Endodermal cell (in vitro differentiated cells): ENCODE measurements around the gene TIMP2. TPM values are rescaled to one million over a fixed set of nuclear protein-coding genes. Genes with fewer than 3 reads are reported as not detected.

Source experiments
- DNase-seq: peaks from one replicate; pipeline ENCODE4 v3.0.0-alpha.2; 2017
- H3K27ac ChIP-seq: 2 replicates; pipeline ENCODE4 v1.5.1; 2013; ENCODE audit warnings: mild to moderate bottlenecking, low read depth, low read length, moderate library complexity
- H3K27me3 ChIP-seq: 2 replicates; pipeline ENCODE4 v1.6.1; 2013; ENCODE audit warnings: mild to moderate bottlenecking, low read length, moderate library complexity; ENCODE audit not compliant: insufficient read depth, control insufficient read depth, poor library complexity, severe bottlenecking
- H3K36me3 ChIP-seq: 2 replicates; pipeline ENCODE4 v1.7.0; 2013; ENCODE audit warnings: mild to moderate bottlenecking, low read length, moderate library complexity; ENCODE audit not compliant: control insufficient read depth, insufficient read depth
- H3K4me1 ChIP-seq: one replicate; pipeline ENCODE4 v1.7.0; 2013; ENCODE audit warnings: low read length; ENCODE audit not compliant: control insufficient read depth, insufficient read depth
- H3K4me3 ChIP-seq: 2 replicates; pipeline ENCODE4 v1.5.1; 2013; ENCODE audit warnings: mild to moderate bottlenecking, low read length, moderate library complexity
- H3K9ac ChIP-seq: 2 replicates; pipeline ENCODE4 v1.6.1; 2013; ENCODE audit warnings: mild to moderate bottlenecking, low read length, moderate library complexity; ENCODE audit not compliant: poor library complexity, severe bottlenecking; ENCODE audit errors: extremely low read depth
- H3K9me3 ChIP-seq: 2 replicates; pipeline ENCODE4 v1.6.1; 2013; ENCODE audit warnings: mild to moderate bottlenecking, low read length, moderate library complexity; ENCODE audit not compliant: control insufficient read depth
- H3K27ac Mint-ChIP-seq: 2 replicates; pipeline ENCODE4 v1.8.0; 2020; ENCODE audit warnings: mixed read lengths
- H3K27me3 Mint-ChIP-seq: 2 replicates; pipeline ENCODE4 v1.8.0; 2021; ENCODE audit warnings: mild to moderate bottlenecking, mixed read lengths; ENCODE audit not compliant: insufficient read depth
- H3K36me3 Mint-ChIP-seq: 2 replicates; pipeline ENCODE4 v1.8.0; 2020; ENCODE audit warnings: low read depth, mixed read lengths
- H3K4me1 Mint-ChIP-seq: 2 replicates; pipeline ENCODE4 v1.8.0; 2020; ENCODE audit warnings: mixed read lengths
- H3K4me3 Mint-ChIP-seq: 2 replicates; pipeline ENCODE4 v1.8.0; 2020; ENCODE audit warnings: mild to moderate bottlenecking, moderate library complexity, mixed read lengths
- H3K9me3 Mint-ChIP-seq: 2 replicates; pipeline ENCODE4 v1.8.0; 2020; ENCODE audit warnings: mild to moderate bottlenecking, mixed read lengths
- WGBS, 2 experiments: methylation state at CpG; one replicate each; pipeline versions ENCODE4 v1.1.5 to v1.1.7; 2013; ENCODE audit warnings: missing lambda C conversion rate in 2 of 2, mixed read lengths in 1 of 2; ENCODE audit not compliant: insufficient coverage in 1 of 2, insufficient read length in 1 of 2; 5-methylcytosine and 5-hydroxymethylcytosine counted together
- total RNA-seq, 2 donors: library from RNA; stranded (reverse); fragmentation: NEBNext Ultra II Directional in 1 of 2; extraction: Animal tissue kit (Norgen Biotek cat#: 25700) in 1 of 2; gene quantifications; 2 replicates in 1 of 2; 3 replicates in 1 of 2; pipeline ENCODE4 v1.2.1, GENCODE V29; 2021
- TF ChIP-seq, protein P1 (sequence below): fragments of 200-600 bp; sonication (generic); conservative IDR thresholded peaks from 2 replicates; pipeline ENCODE4 v1.5.0; 2021; ENCODE audit warnings: antibody characterized with exemption, mild to moderate bottlenecking

The TIMP2 gene
- total RNA-seq, 2 donors from 2014 or later: 36.9 to 42.7 TPM

DNA sequence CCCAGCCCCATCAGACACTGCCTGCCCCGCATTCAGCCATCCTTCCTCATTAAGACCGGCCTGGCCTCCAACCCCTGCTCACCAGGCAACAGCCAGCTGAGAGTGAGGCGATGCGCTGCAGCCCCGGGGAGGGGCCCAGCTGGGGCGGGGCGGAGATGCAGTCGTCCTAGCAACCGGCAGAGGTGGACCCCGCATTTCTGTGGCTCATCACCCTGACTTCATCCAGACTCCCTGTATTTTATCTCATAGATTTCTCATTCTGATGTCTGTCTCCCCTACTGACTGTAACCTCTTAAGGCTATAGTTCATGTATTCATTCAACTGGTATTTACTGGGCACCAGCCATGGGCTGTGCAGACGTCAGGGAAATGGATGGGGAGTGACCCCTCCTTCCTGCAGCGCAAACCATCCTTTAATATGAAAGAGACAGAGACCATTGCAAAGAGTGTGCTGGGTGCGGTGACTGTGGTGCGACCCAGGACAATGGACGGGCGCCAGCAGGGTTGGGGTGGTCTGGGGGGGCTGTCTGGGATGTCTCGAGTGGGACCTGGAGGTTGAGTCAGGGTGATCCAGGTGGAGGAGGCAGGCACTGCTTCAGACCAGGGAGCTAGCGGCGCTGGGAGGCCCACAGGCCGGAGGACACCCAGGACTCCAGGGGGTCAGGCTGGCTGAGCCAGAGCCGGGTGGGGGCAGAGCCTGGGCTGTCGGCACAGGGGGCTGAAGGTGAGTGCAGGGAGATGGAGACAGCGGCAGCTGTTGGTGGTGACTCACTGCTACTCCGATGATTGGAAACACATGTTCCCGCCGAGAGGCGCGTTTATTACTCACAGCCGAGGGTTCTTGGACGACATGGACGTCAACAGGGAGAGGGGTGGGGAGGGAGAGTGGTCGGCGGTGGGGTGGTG lies 10.5 kb upstream of the TIMP2 start:
- Mint-ChIP-seq H3K27me3 (peaks cover 2% of the 10 kb centered on the region), H3K27ac (no peak overlapping the region)
- H3K27ac ChIP-seq: no peak overlapping the region

DNA sequence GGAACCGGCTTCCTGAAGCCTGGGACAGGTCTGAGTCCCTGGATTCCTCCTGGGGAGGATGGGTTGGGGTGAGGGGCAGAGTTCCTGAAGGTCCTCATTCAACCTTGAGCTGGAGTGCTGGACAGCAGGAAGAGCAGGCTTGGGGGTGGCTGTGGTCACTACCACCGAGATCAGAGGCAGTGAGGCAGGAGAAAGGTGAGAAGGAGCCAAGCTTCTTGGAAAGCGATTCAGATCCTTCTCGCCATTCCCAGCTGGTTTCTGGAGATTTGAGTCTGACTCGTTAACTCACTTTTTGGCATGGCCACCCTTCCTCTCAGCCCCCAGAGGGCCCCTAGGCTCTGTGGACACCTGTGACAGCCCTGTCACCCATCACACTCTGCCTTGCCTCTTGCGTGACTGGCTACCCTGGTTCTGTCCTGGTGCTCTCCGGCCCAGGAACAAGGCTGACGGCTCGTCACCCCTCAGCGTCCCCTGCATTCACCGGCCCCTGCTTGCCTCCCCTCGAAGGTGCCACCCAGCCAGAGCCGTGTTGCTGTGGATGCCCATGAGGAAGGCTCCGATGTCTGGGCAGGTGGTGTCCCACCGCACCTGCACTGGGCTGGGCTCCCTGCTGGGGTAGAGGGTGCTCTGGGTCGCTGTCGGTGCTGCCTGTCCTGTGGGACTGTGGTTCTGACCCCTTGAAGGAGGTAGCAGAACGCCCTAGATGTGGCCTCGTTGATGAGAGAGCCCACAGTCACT lies 9.7 kb upstream of the TIMP2 start:
- H3K27me3 Mint-ChIP-seq: peaks cover 2% of the 10 kb centered on the region
- Histone ChIP-seq H3K9ac (no peak overlapping the region), H3K27me3 (no peaks in the 10 kb centered on the region), H3K27ac (peak overlapping the region; percentile 65), H3K36me3 (no peaks in the 10 kb centered on the region), H3K4me1 (no peaks in the 10 kb centered on the region), H3K4me3 (no peak overlapping the region), H3K9me3 (no peaks in the 10 kb centered on the region)
- H3K4me1 Mint-ChIP-seq: peaks cover 4% of the 10 kb centered on the region
- TF ChIP-seq, protein P1, sequence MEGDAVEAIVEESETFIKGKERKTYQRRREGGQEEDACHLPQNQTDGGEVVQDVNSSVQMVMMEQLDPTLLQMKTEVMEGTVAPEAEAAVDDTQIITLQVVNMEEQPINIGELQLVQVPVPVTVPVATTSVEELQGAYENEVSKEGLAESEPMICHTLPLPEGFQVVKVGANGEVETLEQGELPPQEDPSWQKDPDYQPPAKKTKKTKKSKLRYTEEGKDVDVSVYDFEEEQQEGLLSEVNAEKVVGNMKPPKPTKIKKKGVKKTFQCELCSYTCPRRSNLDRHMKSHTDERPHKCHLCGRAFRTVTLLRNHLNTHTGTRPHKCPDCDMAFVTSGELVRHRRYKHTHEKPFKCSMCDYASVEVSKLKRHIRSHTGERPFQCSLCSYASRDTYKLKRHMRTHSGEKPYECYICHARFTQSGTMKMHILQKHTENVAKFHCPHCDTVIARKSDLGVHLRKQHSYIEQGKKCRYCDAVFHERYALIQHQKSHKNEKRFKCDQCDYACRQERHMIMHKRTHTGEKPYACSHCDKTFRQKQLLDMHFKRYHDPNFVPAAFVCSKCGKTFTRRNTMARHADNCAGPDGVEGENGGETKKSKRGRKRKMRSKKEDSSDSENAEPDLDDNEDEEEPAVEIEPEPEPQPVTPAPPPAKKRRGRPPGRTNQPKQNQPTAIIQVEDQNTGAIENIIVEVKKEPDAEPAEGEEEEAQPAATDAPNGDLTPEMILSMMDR: no peak
- peak overlapping the region; percentile 32 for H3K27ac Mint-ChIP-seq
- no peak for DNase-seq
- 84 to 88% methylated on average over 12 to 19 of the region's 19 CpGs for WGBS, 2 experiments
- H3K36me3 Mint-ChIP-seq: no peaks in the 10 kb centered on the region
- no peak overlapping the region for H3K4me3 Mint-ChIP-seq
- H3K9me3 Mint-ChIP-seq: no peaks in the 10 kb centered on the region

More for the DNA sequence above, 10.5 kb upstream of the TIMP2 start:
- WGBS, 2 experiments: 87 to 94% methylated on average over 18 to 33 of the region's 33 CpGs
- H3K4me3 Mint-ChIP-seq: no peak overlapping the region
- Histone ChIP-seq H3K9me3 (no peaks in the 10 kb centered on the region), H3K9ac (no peak overlapping the region), H3K4me3 (no peak overlapping the region), H3K4me1 (no peaks in the 10 kb centered on the region), H3K27me3 (no peaks in the 10 kb centered on the region), H3K36me3 (no peaks in the 10 kb centered on the region)
- TF ChIP-seq, protein P1: no peak
- no peaks in the 10 kb centered on the region for H3K36me3 Mint-ChIP-seq
- no peaks in the 10 kb centered on the region for H3K9me3 Mint-ChIP-seq
- DNase-seq: no peak
- H3K4me1 Mint-ChIP-seq: peaks cover 4% of the 10 kb centered on the region

DNA sequence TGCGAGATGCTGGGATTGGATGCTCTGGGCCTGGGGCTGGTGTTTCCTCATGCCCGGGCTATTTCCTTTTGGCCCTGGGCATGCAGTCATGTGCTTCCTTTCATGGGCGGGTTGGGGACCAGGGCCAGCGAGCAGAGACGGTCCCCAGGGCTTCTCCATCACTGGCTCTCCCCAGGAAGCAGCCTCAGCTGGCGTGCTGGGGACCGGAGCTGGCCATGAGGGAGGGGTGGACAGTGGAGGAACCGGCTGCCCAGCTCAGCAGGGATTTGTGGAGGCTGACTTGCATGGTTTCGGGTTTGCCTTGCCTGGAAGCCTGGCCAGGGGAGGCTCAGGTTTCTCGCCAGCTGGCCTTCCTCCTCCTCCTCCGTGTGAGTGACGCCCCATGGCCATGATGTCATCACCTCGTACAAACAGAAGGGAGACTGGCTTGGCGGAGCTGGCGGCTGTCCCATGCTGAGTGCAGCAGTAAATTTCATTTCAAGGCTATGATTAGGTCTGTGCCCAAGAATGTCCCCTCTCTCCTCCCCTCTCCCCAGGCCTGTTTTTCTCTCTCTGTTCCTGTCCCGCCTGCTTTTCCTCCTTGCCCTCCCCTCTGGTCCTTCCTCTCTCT lies 8.9 kb upstream of the TIMP2 start:
- Histone ChIP-seq H3K9me3 (no peaks in the 10 kb centered on the region), H3K4me3 (no peak overlapping the region), H3K9ac (no peak overlapping the region), H3K27me3 (no peaks in the 10 kb centered on the region), H3K27ac (peak overlapping the region; percentile 65), H3K36me3 (no peaks in the 10 kb centered on the region), H3K4me1 (no peaks in the 10 kb centered on the region)
- Mint-ChIP-seq H3K4me1 (peaks cover 4% of the 10 kb centered on the region), H3K4me3 (no peak overlapping the region), H3K27me3 (peaks cover 2% of the 10 kb centered on the region), H3K27ac (peak overlapping the region; percentile 32), H3K9me3 (no peaks in the 10 kb centered on the region), H3K36me3 (no peaks in the 10 kb centered on the region)
- DNase-seq: peak; percentile 83
- 54 to 74% methylated on average over 8 to 16 of the region's 16 CpGs for WGBS, 2 experiments
- TF ChIP-seq, protein P1: no peak
